Body of pancreas (tissue), 4 donors: ENCODE measurements around the gene POLDIP3. TPM values are rescaled to one million over a fixed set of nuclear protein-coding genes. Genes with fewer than 3 reads are reported as not detected.
"Not testable (repeated sequence)": the region's sequence is repeated elsewhere in the genome, so short reads cannot be mapped to it uniquely, and the experiment has no call there.

Experiments used
- ATAC-seq: fragments of 150-250 bp; one replicate; pipeline ENCODE4 v1.9.1; 2016
- DNase-seq, 4 donors: peaks; one replicate each; pipeline ENCODE4 v3.0.0-alpha.2; 2019
- H3K27ac ChIP-seq, 4 donors: fragments of 200-600 bp; sonication (generic); 1 replicate in 3 of 4; 2 replicates in 1 of 4; pipeline versions ENCODE4 v1.5.1 to v1.6.1; 2016 to 2019; ENCODE audit warnings: mild to moderate bottlenecking in 1 of 4, mixed read lengths in 1 of 4, moderate library complexity in 1 of 4
- H3K27me3 ChIP-seq, 2 donors: fragments of 200-600 bp; sonication (generic); one replicate each; pipeline ENCODE4 v1.6.0; 2016; ENCODE audit warnings: mild to moderate bottlenecking in 1 of 2
- H3K36me3 ChIP-seq, 2 donors: fragments of 200-600 bp; sonication (generic); replicated peaks in 1 of 2; 2 replicates each; pipeline ENCODE4 v1.5.1; 2016; ENCODE audit warnings: low read depth in 2 of 2; ENCODE audit not compliant: insufficient read depth in 1 of 2
- H3K4me1 ChIP-seq: fragments of 200-600 bp; sonication (generic); one replicate; pipeline ENCODE4 v1.6.0; 2016
- H3K4me3 ChIP-seq, 2 donors: fragments of 200-600 bp; sonication (generic); 1 replicate in 1 of 2; 2 replicates in 1 of 2; pipeline ENCODE4 v1.5.1; 2016 to 2019
- H3K9me3 ChIP-seq, 3 donors: fragments of 200-600 bp; sonication (generic); 1 replicate in 2 of 3; 2 replicates in 1 of 3; pipeline ENCODE4 v1.5.1; 2016
- POLR2A ChIP-seq, 3 donors: fragments of 450-650 bp; IDR thresholded peaks; one replicate each; pipeline ENCODE4 v1.6.1; 2016; ENCODE audit warnings: antibody characterized with exemption in 3 of 3, mild to moderate bottlenecking in 2 of 3
- WGBS, 2 donors: methylation state at CpG; one replicate each; pipeline ENCODE4 v1.1.5; 2017; 5-methylcytosine and 5-hydroxymethylcytosine counted together
- intact Hi-C: fragments of 100-400 bp; cut with DNase I; formaldehyde crosslinking; loops from one replicate; pipeline ENCODE4 v1.15.1; 2023
- total RNA-seq, 2 donors: library from RNA; depleted of rRNA; stranded (reverse); fragments of >200 nt; gene quantifications; one replicate each; pipeline ENCODE4 v1.1.0, GENCODE V29; 2016
- TF ChIP-seq, protein P1 (sequence below), 7 experiments: fragments of 450-650 bp in 4 of 7; fragments of 200-600 bp in 3 of 7; sonication (generic) in 3 of 7; IDR thresholded peaks; one replicate each; pipeline ENCODE4 v1.5.1; 2016 to 2019; ENCODE audit warnings: antibody characterized with exemption in 7 of 7

Gene POLDIP3
- total RNA-seq, 2 donors from 2014 or later = 23.1 to 30.6 TPM

DNA sequence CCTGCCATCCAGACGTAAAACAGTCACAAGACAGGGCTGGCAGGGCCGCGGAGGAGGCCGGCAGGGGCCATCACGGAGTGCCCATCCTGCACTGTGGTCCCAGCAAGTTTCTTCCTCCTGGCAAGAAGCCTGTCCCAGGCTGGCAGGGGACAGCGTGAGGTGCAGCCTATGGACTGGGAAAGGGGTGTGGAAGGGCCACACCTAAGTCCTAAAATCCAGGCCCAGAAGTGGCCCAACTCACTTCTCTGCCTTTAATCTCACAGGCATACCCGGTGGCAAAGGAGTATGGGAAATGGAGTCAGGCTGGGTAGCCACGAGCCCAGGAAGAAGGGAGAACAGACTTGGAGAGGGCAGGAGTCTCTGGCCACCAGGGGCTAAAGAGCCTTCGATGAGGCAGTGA, 44.1 kb downstream of the POLDIP3 start:
- H3K27ac ChIP-seq, H3K4me3 ChIP-seq, H3K36me3 ChIP-seq, H3K27me3 ChIP-seq, DNase-seq, intact Hi-C loops, ATAC-seq, H3K9me3 ChIP-seq, H3K4me1 ChIP-seq: not testable (repeated sequence)
- 83 to 90% methylated on average over 8 of the region's 9 CpGs for WGBS, 2 donors

DNA sequence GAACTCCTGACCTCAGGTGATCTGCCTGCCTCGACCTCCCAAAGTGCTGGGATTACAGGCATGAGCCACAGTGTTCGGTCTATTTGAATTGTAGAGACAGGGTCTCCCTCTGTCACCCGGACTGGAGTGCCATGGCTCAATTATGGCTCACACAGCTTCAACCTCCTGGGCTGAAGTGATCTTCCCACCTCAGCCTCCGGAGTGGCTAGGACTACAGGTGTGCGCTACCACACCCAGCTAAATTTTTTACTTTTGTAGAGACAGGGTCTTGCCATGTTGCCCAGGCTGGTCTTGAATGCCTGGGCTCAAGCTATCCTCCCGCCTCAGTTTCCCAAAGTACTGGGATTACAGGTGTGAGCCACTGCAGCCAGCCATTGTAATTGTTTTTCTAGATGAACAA, 46.7 kb downstream of the POLDIP3 start:
- not testable (repeated sequence) for ATAC-seq

DNA sequence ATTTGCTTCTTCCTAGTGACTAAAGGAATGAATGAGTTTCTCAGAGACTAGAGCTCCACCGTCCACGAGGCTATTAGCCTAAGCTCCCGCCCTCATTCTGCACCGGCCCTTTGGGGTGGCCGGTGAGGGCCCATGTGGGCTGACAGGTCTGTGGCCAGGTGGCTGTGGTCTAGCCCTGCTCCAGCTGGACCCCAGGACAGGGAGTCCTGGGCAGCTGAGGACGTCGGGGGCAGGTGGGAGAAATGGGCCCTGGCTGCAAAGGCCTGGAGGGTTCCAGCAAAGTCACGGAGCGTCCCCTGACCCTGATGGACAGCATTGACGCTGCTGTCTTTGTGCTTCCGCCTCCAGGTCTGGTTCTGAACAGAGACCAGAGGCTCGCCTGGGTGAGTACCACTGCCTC, 48.7 kb downstream of the POLDIP3 start:
- intact Hi-C loops = no loop called here
- 93% methylated on average over 12 of the region's 12 CpGs; no CpG with 5 or more reads in 1 of the 2 donors for WGBS, 2 donors
- TF ChIP-seq, protein P1, sequence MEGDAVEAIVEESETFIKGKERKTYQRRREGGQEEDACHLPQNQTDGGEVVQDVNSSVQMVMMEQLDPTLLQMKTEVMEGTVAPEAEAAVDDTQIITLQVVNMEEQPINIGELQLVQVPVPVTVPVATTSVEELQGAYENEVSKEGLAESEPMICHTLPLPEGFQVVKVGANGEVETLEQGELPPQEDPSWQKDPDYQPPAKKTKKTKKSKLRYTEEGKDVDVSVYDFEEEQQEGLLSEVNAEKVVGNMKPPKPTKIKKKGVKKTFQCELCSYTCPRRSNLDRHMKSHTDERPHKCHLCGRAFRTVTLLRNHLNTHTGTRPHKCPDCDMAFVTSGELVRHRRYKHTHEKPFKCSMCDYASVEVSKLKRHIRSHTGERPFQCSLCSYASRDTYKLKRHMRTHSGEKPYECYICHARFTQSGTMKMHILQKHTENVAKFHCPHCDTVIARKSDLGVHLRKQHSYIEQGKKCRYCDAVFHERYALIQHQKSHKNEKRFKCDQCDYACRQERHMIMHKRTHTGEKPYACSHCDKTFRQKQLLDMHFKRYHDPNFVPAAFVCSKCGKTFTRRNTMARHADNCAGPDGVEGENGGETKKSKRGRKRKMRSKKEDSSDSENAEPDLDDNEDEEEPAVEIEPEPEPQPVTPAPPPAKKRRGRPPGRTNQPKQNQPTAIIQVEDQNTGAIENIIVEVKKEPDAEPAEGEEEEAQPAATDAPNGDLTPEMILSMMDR (IDR thresholded peaks at IDR 0.05) = no peak
- no peak for TF ChIP-seq POLR2A (IDR thresholded peaks at IDR 0.05)
- ATAC-seq (no peak), DNase-seq (no peak)
- H3K27ac ChIP-seq = no peak overlapping the region
- no peaks in the 10 kb centered on the region for H3K9me3 ChIP-seq
- no peaks in the 10 kb centered on the region for H3K36me3 ChIP-seq
- H3K4me1 ChIP-seq = peaks cover 11% of the 10 kb centered on the region
- no peak overlapping the region for H3K4me3 ChIP-seq
- no peaks in the 10 kb centered on the region for H3K27me3 ChIP-seq

More for the DNA sequence above, 46.7 kb downstream of the POLDIP3 start:
- H3K4me3 ChIP-seq, H3K27me3 ChIP-seq, intact Hi-C loops, DNase-seq, H3K27ac ChIP-seq, H3K4me1 ChIP-seq, H3K9me3 ChIP-seq, H3K36me3 ChIP-seq: not testable (repeated sequence)
- 71 to 100% methylated on average over 1 to 5 of the region's 6 CpGs for WGBS, 2 donors

DNA sequence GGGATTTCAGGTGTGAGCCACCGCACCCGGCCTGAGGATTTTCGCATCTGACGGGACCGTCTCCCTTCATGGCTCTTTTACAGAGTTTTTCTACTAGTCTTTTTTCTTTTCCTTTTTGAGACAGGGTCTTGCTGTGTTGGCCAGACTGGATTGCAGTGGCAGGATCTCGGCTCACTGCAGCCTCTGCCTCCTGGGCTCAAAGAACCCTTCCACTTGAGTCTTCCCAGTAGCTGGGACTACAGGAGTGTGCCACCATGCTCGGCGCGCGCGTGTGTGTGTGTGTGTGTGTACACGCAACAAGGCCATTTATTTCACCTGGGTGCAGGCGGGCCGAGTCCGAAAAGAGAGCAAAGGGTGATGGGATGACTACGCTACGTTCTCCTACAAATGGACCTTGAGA, 50.0 kb downstream of the POLDIP3 start:
- H3K4me3 ChIP-seq = no peak overlapping the region
- H3K4me1 ChIP-seq = peaks cover 11% of the 10 kb centered on the region
- WGBS, 2 donors = 97 to 99% methylated on average over 17 of the region's 17 CpGs
- no peaks in the 10 kb centered on the region for H3K36me3 ChIP-seq
- intact Hi-C loops = no loop called here
- no peaks in the 10 kb centered on the region for H3K27me3 ChIP-seq
- no peak overlapping the region for H3K27ac ChIP-seq
- TF ChIP-seq, protein P1 (IDR thresholded peaks at IDR 0.05) = no peak
- TF ChIP-seq POLR2A (IDR thresholded peaks at IDR 0.05) = no peak
- ATAC-seq (no peak), DNase-seq (no peak)
- H3K9me3 ChIP-seq = no peaks in the 10 kb centered on the region

DNA sequence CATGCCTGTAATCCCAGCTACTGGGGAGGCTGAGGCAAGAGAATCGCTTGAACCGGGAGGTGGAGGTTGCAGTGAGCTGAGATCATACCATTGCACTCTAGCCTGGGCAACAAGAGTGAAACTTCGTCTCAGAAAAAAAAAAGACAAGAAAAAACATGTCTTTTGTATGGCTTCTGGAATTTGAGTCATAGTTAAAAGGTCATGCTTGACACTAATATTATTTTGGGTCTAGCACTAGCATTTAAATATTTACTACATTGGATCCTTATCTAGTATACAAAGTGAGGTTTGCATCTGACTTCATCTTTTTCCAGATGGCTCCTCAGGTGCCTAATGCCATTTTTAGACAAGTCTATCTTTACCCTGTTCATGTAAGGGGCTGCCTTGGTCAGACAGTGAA, 50.7 kb downstream of the POLDIP3 start:
- H3K36me3 ChIP-seq, intact Hi-C loops: not testable (repeated sequence)
- WGBS, 2 donors = 88 to 91% methylated on average over 3 of the region's 3 CpGs

DNA sequence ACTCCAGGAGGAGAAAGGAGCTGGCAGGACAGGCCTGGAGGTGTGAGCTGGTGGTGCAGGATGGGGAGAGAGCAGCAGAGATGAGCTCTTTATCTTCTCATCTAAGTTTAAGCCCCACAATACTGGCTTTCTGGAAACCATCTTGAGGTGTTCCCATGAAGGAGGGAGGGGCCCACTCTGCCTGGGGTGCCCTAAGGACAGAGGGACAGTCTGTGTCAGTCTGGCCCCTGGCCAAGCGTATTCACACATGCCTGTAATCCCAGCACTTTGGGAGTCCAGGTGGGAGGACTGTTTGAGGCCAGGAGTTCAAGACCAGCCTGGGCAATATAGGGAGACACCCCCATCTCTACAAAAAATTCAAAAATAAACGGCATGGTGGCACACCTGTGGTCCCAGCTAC, 52.0 kb downstream of the POLDIP3 start:
- H3K27ac ChIP-seq = no peak overlapping the region
- WGBS, 2 donors = 56 to 73% methylated on average over 1 to 2 of the region's 2 CpGs
- no peaks in the 10 kb centered on the region for H3K9me3 ChIP-seq
- no peaks in the 10 kb centered on the region for H3K27me3 ChIP-seq
- H3K4me1 ChIP-seq = peaks cover 11% of the 10 kb centered on the region
- DNase-seq (peak in 1 of 4 donors; percentile 25), ATAC-seq (no peak)
- H3K4me3 ChIP-seq = no peak overlapping the region
- intact Hi-C loops = no loop called here
- H3K36me3 ChIP-seq = no peaks in the 10 kb centered on the region
- TF ChIP-seq, protein P1 (IDR thresholded peaks at IDR 0.05) = no peak
- no peak for TF ChIP-seq POLR2A (IDR thresholded peaks at IDR 0.05)

More for the DNA sequence above, 50.7 kb downstream of the POLDIP3 start:
- not testable (repeated sequence) for H3K27ac ChIP-seq, H3K27me3 ChIP-seq, H3K9me3 ChIP-seq, ATAC-seq, DNase-seq, H3K4me3 ChIP-seq
- H3K4me1 ChIP-seq = peaks cover 11% of the 10 kb centered on the region
